ENCODE measurements around the gene GABRG3. TPM values are rescaled to one million over a fixed set of nuclear protein-coding genes. Genes with fewer than 3 reads are reported as not detected.

GABRG3 gene
- total and polyA plus RNA-seq, 2 of the 4 experiments (the other 2 are of a cell fraction) = not detected

- Histone ChIP-seq H3K4me2 (ENCODE audit: low read depth, low read length) (no peak overlapping the region), H2AK5ac (ENCODE audit: low read depth, low read length) (no peak overlapping the region), H3K4me1 (ENCODE audit: control insufficient read depth, insufficient read depth, low read length) (no peaks in the 10 kb centered on the region), H2BK5ac (ENCODE audit: low read depth, low read length, poor library complexity, severe bottlenecking) (no peak overlapping the region), H4K91ac (ENCODE audit: insufficient read depth, low read depth, low read length) (no peak overlapping the region), H3K9me1 (ENCODE audit: insufficient read depth, low read length) (no peaks in the 10 kb centered on the region), H3K9me3 (ENCODE audit: control insufficient read depth, insufficient read depth, low read length) (peaks cover 45% of the 10 kb centered on the region), H2BK15ac (ENCODE audit: low read depth, low read length) (no peak overlapping the region), H3K27me3 (ENCODE audit: control insufficient read depth, insufficient read depth, low read length) (no peaks in the 10 kb centered on the region), H2BK20ac (ENCODE audit: low read depth, low read length) (no peak overlapping the region), H2AK9ac (replicated peaks; ENCODE audit: low read depth, low read length, poor library complexity) (no peak overlapping the region), H3K4ac (ENCODE audit: low read depth, low read length) (no peak overlapping the region), H3K4me3 (ENCODE audit: insufficient read depth, low read depth, low read length) (no peak overlapping the region), H3K9ac (ENCODE audit: low read depth, low read length) (no peak overlapping the region), H2AFZ (replicated peaks; ENCODE audit: low read length, poor library complexity) (no peak overlapping the region), H4K8ac (ENCODE audit: low read depth in 2 of 2, low read length in 2 of 2) (no peak overlapping the region), H3K56ac (ENCODE audit: extremely low read depth, insufficient read depth, low read length) (no peak overlapping the region), H4K20me1 (ENCODE audit: insufficient read depth, low read length) (no peaks in the 10 kb centered on the region), H3K79me1 (ENCODE audit: low read depth in 1 of 2, low read length in 2 of 2) (no peaks in the 10 kb centered on the region), H4K5ac (ENCODE audit: low read depth, low read length) (no peak overlapping the region), H3K36me3 (ENCODE audit: control insufficient read depth, insufficient read depth, low read length) (no peaks in the 10 kb centered on the region), H2BK120ac (ENCODE audit: low read depth, low read length) (no peak overlapping the region), H3K27ac (ENCODE audit: insufficient read depth, low read length) (no peak overlapping the region), H3K14ac (replicated peaks; ENCODE audit: low read depth, low read length) (no peak overlapping the region), H3K18ac (ENCODE audit: low read depth, low read length) (no peak overlapping the region), H3K23ac (ENCODE audit: low read depth, low read length) (no peak overlapping the region)
- WGBS, 2 experiments (ENCODE audit: extremely low coverage in 2 of 2, insufficient read length in 1 of 2) = no CpG with 5 or more reads among the region's 3 CpGs
- no TSS peak for BruUV-seq (replicated peaks)
- POLR2A ChIA-PET (ENCODE audit: unreplicated experiment) = no interaction called here
- ATAC-seq (ENCODE audit: low read depth) (no peak), DNase-seq (no peak)
- CTCF ChIA-PET = no interaction called here
- in situ Hi-C loops (cut with MboI; ENCODE audit: low sequenced_read_pairs) = no loop called here
- TF ChIP-seq BHLHE40 (IDR thresholded peaks at IDR 0.05; ENCODE audit: low read depth, low read length) (no peak), CEBPB (IDR thresholded peaks at IDR 0.05; ENCODE audit: low read depth, low read length) (no peak), CTCF (conservative IDR thresholded peaks at IDR 0.05; ENCODE audit: low read depth, low read length) (no peak), USF2 (IDR thresholded peaks at IDR 0.05; ENCODE audit: low read depth, low read length) (no peak), SMC3 (IDR thresholded peaks at IDR 0.05; ENCODE audit: low read depth, low read length) (no peak), MAFK (IDR thresholded peaks at IDR 0.05; ENCODE audit: low read depth, low read length) (no peak), POLR2A (IDR thresholded peaks at IDR 0.05; ENCODE audit: low read depth, low read length) (no peak), RFX5 (IDR thresholded peaks at IDR 0.05; ENCODE audit: low read depth, low read length) (no peak), RAD21 (IDR thresholded peaks at IDR 0.05; ENCODE audit: low read length) (no peak)
- TF ChIP-seq, protein P1, sequence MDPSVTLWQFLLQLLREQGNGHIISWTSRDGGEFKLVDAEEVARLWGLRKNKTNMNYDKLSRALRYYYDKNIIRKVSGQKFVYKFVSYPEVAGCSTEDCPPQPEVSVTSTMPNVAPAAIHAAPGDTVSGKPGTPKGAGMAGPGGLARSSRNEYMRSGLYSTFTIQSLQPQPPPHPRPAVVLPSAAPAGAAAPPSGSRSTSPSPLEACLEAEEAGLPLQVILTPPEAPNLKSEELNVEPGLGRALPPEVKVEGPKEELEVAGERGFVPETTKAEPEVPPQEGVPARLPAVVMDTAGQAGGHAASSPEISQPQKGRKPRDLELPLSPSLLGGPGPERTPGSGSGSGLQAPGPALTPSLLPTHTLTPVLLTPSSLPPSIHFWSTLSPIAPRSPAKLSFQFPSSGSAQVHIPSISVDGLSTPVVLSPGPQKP (IDR thresholded peaks at IDR 0.05; ENCODE audit: borderline replicate concordance, low read depth, low read length) = no peak
- dilution Hi-C loops (cut with HindIII; ENCODE audit: low sequenced_read_pairs, unreplicated experiment) = no loop called here
- intact Hi-C loops (cut with micrococcal nuclease) = no loop called here
Measured at GRCh38 chr15:27214961-27215360, 244.0 kb downstream of the GABRG3 start.

Measured in IMR-90 (cell line).